ENCODE measurements around the gene ATP2B2. TPM values are rescaled to one million over a fixed set of nuclear protein-coding genes. Genes with fewer than 3 reads are reported as not detected.

The ATP2B2 gene
- total RNA-seq, 1 experiment from 2014 or later: not detected

DNA sequence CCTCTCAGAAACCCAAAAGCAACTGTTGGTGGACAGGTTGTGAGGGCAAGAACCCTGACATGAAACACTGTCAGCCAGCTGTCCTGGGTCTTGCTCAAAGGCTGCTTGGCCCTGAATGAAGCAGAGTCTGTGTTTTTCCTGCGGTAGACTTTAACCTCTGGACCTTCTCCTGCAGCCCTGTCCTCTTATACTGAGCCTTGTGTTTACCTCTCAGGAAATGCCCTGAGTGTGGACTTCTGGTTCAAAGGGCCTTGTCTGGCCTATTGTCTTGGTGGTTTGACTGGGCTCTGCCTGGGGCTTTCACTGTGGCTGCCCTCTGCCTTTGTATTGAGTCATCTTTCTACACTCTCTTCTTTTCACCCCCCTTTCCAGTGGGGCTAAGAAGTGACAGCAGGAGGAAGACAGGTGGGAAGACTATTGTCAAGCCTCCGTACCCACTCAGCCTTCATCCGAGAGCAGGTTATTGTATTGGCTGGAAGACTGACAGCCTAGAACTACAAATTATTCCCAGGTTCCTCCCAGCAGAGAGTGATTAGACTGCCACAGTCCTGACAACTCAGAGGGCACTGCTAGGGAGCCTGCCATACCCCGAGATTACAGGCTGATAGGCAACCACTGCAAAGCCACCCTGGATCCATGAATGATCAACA lies 187.9 kb downstream of the ATP2B2 start:
- TF ChIP-seq SRF (IDR thresholded peaks at IDR 0.05; ENCODE audit: low read depth): no peak
- no peak for TF ChIP-seq CBX3 (IDR thresholded peaks at IDR 0.05; ENCODE audit: low read depth)
- TF ChIP-seq, protein P1, sequence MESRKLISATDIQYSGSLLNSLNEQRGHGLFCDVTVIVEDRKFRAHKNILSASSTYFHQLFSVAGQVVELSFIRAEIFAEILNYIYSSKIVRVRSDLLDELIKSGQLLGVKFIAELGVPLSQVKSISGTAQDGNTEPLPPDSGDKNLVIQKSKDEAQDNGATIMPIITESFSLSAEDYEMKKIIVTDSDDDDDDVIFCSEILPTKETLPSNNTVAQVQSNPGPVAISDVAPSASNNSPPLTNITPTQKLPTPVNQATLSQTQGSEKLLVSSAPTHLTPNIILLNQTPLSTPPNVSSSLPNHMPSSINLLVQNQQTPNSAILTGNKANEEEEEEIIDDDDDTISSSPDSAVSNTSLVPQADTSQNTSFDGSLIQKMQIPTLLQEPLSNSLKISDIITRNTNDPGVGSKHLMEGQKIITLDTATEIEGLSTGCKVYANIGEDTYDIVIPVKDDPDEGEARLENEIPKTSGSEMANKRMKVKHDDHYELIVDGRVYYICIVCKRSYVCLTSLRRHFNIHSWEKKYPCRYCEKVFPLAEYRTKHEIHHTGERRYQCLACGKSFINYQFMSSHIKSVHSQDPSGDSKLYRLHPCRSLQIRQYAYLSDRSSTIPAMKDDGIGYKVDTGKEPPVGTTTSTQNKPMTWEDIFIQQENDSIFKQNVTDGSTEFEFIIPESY (IDR thresholded peaks at IDR 0.05; ENCODE audit: extremely low read depth, insufficient replicate concordance, low read length): no peak
- TF ChIP-seq SIN3A (IDR thresholded peaks at IDR 0.05; ENCODE audit: low read depth): no peak
- TF ChIP-seq POLR2A (IDR thresholded peaks at IDR 0.05; ENCODE audit: borderline replicate concordance, extremely low read depth, insufficient read depth, insufficient read length): no peak
- RAD21 ChIA-PET (ENCODE audit: low non-redundant PET in 1 of 2, low total read pairs in 2 of 2, uncharacterized antibody in 2 of 2, unreplicated experiment in 2 of 2): no interaction called here
- Histone ChIP-seq H3K4me2 (ENCODE audit: low read length) (no peak overlapping the region), H4K20me1 (ENCODE audit: insufficient read depth) (0 out of 2 replicates have a peak, but pooled peaks cover 4% of the 10 kb centered on the region), H3K9me2 (ENCODE audit: insufficient read depth) (no peaks in the 10 kb centered on the region), H3K79me2 (ENCODE audit: insufficient read depth, low read length) (peaks cover 40% of the 10 kb centered on the region), H3K4me3 (replicated peaks in 1 of 2; ENCODE audit: low read depth in 1 of 2, low read length in 2 of 2) (no peak overlapping the region), H3K36me3 (ENCODE audit: control insufficient read depth in 1 of 2, insufficient read depth in 2 of 2, low read length in 2 of 2) (peaks cover 42 to 57% of the 10 kb centered on the region in 2 experiments; a peak in 3 of 4 replicates), H3K9ac (ENCODE audit: low read length) (no peak overlapping the region), H3K9me3 (ENCODE audit: control insufficient read depth in 1 of 2, insufficient read depth in 1 of 2, low read depth in 1 of 2, low read length in 2 of 2) (no peaks in the 10 kb centered on the region), H3K27me3 (ENCODE audit: insufficient read depth, low read length) (no peaks in the 10 kb centered on the region), H3K27ac (ENCODE audit: low read depth, low read length) (no peak overlapping the region), H3K4me1 (ENCODE audit: control insufficient read depth in 1 of 2, insufficient read depth in 2 of 2, low read length in 2 of 2) (peaks cover 0 to 19% of the 10 kb centered on the region in 2 experiments; a peak in 2 of 4 replicates), H2AFZ (ENCODE audit: low read depth, low read length, poor library complexity, severe bottlenecking) (no peak overlapping the region)
- intact Hi-C loops (cut with micrococcal nuclease): no loop called here
- POLR2A ChIA-PET: no interaction called here
- CTCF ChIA-PET: no interaction called here
- ATAC-seq (no peak), DNase-seq (ENCODE audit: low read depth, low spot score) (no peak)
- no TSS peak for BruUV-seq (replicated peaks)

DNA sequence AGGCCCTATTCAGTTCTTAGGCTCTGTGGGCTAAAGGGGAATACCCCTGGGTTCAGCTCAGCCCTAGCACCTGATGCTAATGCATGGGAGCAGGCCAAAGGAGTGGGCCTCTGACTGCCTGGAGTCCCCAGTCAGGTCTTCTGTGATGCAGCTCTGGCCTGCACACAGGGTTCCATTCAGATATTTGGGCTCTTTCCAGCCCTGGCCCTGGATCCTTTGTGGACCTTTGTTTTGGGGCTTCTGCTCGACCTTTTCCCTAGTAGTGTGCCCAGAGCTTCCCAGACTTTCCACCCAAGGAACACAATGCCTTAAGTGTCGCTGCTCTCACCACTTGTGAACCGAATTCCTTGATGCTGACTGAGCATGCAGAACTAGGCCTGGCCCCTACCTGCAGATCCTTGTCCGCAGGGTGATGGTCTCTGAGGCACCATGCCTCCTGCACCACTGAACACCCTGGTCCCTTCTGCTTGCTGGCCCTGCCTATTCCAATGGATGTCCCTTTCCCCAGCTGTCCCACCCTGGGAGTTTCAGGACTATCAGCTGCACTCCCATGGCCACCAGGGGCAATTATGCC lies 189.5 kb downstream of the ATP2B2 start:
- Histone ChIP-seq H3K9me2 (ENCODE audit: insufficient read depth) (no peaks in the 10 kb centered on the region), H3K4me3 (replicated peaks in 1 of 2; ENCODE audit: low read depth in 1 of 2, low read length in 2 of 2) (no peak overlapping the region), H4K20me1 (ENCODE audit: insufficient read depth) (0 out of 2 replicates have a peak, but pooled peaks cover 4% of the 10 kb centered on the region), H3K36me3 (ENCODE audit: control insufficient read depth in 1 of 2, insufficient read depth in 2 of 2, low read length in 2 of 2) (peaks cover 53 to 72% of the 10 kb centered on the region in 2 experiments), H3K27me3 (ENCODE audit: insufficient read depth, low read length) (no peaks in the 10 kb centered on the region), H3K4me2 (ENCODE audit: low read length) (no peak overlapping the region), H2AFZ (ENCODE audit: low read depth, low read length, poor library complexity, severe bottlenecking) (no peak overlapping the region), H3K27ac (ENCODE audit: low read depth, low read length) (no peak overlapping the region), H3K4me1 (ENCODE audit: control insufficient read depth in 1 of 2, insufficient read depth in 2 of 2, low read length in 2 of 2) (peaks cover 0 to 9% of the 10 kb centered on the region in 2 experiments; a peak in 2 of 4 replicates), H3K79me2 (ENCODE audit: insufficient read depth, low read length) (peaks cover 39% of the 10 kb centered on the region), H3K9ac (ENCODE audit: low read length) (no peak overlapping the region), H3K9me3 (ENCODE audit: control insufficient read depth in 1 of 2, insufficient read depth in 1 of 2, low read depth in 1 of 2, low read length in 2 of 2) (no peaks in the 10 kb centered on the region)
- no peak for DNase-seq (ENCODE audit: low read depth, low spot score)
- intact Hi-C loops (cut with micrococcal nuclease): no loop called here
- BruUV-seq (replicated peaks): no TSS peak
- RAD21 ChIA-PET (ENCODE audit: low non-redundant PET in 1 of 2, low total read pairs in 2 of 2, uncharacterized antibody in 2 of 2, unreplicated experiment in 2 of 2): no interaction called here
- CTCF ChIA-PET: no interaction called here
- POLR2A ChIA-PET: no interaction called here
- no peak for ATAC-seq
- TF ChIP-seq FOSL1 (IDR thresholded peaks at IDR 0.05; ENCODE audit: low read depth) (no peak), RAD21 (IDR thresholded peaks at IDR 0.05; ENCODE audit: low read depth) (no peak), SIN3A (IDR thresholded peaks at IDR 0.05; ENCODE audit: low read depth) (no peak), ZNF274 (IDR thresholded peaks at IDR 0.05; ENCODE audit: low read depth, low read length) (no peak), EGR1 (IDR thresholded peaks at IDR 0.05; ENCODE audit: low read depth) (no peak), CBX3 (IDR thresholded peaks at IDR 0.05; ENCODE audit: low read depth) (no peak), ELF1 (IDR thresholded peaks at IDR 0.05; ENCODE audit: borderline replicate concordance, low read depth) (no peak), JUND (IDR thresholded peaks at IDR 0.05) (no peak), CEBPB (IDR thresholded peaks at IDR 0.05; ENCODE audit: low read depth) (no peak)
- TF ChIP-seq, protein P2, sequence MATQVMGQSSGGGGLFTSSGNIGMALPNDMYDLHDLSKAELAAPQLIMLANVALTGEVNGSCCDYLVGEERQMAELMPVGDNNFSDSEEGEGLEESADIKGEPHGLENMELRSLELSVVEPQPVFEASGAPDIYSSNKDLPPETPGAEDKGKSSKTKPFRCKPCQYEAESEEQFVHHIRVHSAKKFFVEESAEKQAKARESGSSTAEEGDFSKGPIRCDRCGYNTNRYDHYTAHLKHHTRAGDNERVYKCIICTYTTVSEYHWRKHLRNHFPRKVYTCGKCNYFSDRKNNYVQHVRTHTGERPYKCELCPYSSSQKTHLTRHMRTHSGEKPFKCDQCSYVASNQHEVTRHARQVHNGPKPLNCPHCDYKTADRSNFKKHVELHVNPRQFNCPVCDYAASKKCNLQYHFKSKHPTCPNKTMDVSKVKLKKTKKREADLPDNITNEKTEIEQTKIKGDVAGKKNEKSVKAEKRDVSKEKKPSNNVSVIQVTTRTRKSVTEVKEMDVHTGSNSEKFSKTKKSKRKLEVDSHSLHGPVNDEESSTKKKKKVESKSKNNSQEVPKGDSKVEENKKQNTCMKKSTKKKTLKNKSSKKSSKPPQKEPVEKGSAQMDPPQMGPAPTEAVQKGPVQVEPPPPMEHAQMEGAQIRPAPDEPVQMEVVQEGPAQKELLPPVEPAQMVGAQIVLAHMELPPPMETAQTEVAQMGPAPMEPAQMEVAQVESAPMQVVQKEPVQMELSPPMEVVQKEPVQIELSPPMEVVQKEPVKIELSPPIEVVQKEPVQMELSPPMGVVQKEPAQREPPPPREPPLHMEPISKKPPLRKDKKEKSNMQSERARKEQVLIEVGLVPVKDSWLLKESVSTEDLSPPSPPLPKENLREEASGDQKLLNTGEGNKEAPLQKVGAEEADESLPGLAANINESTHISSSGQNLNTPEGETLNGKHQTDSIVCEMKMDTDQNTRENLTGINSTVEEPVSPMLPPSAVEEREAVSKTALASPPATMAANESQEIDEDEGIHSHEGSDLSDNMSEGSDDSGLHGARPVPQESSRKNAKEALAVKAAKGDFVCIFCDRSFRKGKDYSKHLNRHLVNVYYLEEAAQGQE (IDR thresholded peaks at IDR 0.05; ENCODE audit: low read depth): no peak
- TF ChIP-seq, protein P3, sequence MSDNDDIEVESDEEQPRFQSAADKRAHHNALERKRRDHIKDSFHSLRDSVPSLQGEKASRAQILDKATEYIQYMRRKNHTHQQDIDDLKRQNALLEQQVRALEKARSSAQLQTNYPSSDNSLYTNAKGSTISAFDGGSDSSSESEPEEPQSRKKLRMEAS (IDR thresholded peaks at IDR 0.05): no peak

Measured in HCT116 (cell line).